HCT116 (cell line): ENCODE measurements around the gene ELL2. TPM values are rescaled to one million over a fixed set of nuclear protein-coding genes. Genes with fewer than 3 reads are reported as not detected.

Experiments used
- ATAC-seq: fragments of 200-7000 bp; cut with Tn5 transposase; 2 replicates; pipeline ENCODE4 v1.9.1; 2020; ENCODE audit warnings: mild to moderate bottlenecking, moderate library complexity
- BruUV-seq: library from RNA; stranded (reverse); fragments of 400-500 nt; replicated peaks from 2 replicates; lab custom pipeline; 2021; lab: Mats Ljungman, UMichigan
- CTCF ChIA-PET: fragments of 300-600 bp; sonication (Branson Sonifier 250); formaldehyde crosslinking; loops from one replicate; lab custom pipeline; 2021; ENCODE audit warnings: antibody characterized with exemption; lab: Charles Lee
- POLR2A ChIA-PET: fragments of 300-600, 350-600 bp; sonication (Branson Sonifier 250); formaldehyde crosslinking; loops from one replicate; lab custom pipeline; 2021; ENCODE audit warnings: antibody characterized with exemption; lab: Charles Lee
- RAD21 ChIA-PET, 2 experiments: fragments of 300-600 bp; sonication (Branson Sonifier 250); formaldehyde crosslinking; loops; one replicate each; lab custom pipeline; 2023; ENCODE audit warnings: low total read pairs in 2 of 2; ENCODE audit not compliant: uncharacterized antibody in 2 of 2, unreplicated experiment in 2 of 2, low non-redundant PET in 1 of 2; lab: Charles Lee
- DNase-seq: peaks from one replicate; pipeline ENCODE4 v3.0.0-alpha.2; 2010; ENCODE audit warnings: low read depth, low spot score
- H2AFZ ChIP-seq: fragments of 200-600 bp; shearing (Covaris generic), sonication (generic); 2 replicates; pipeline ENCODE4 v1.6.1; 2017; ENCODE audit warnings: low read depth, mixed run types, mixed read lengths, antibody characterized with exemption, low read length; ENCODE audit not compliant: poor library complexity, severe bottlenecking
- H3K27ac ChIP-seq: 2 replicates; pipeline ENCODE4 v1.5.1; 2012; ENCODE audit warnings: low read depth, low read length
- H3K27me3 ChIP-seq: fragments of 200-600 bp; sonication (generic); 2 replicates; pipeline ENCODE4 v1.6.1; 2016; ENCODE audit warnings: mixed run types, low read length, mixed read lengths; ENCODE audit not compliant: insufficient read depth
- H3K36me3 ChIP-seq, 2 experiments: fragments of 200-500 bp in 1 of 2; fragments of 200-600 bp in 1 of 2; sonication (Bioruptor generic) in 1 of 2; sonication (generic) in 1 of 2; 2 replicates each; pipeline versions ENCODE4 v1.5.1 to v1.6.1; 2014 to 2016; ENCODE audit warnings: low read length in 2 of 2, inconsistent platforms in 1 of 2, mixed read lengths in 1 of 2, mixed run types in 1 of 2; ENCODE audit not compliant: insufficient read depth in 2 of 2, control insufficient read depth in 1 of 2
- H3K4me1 ChIP-seq, 2 experiments: fragments of 200-600 bp in 1 of 2; sonication (generic) in 1 of 2; 2 replicates each; pipeline versions ENCODE4 v1.5.1 to v1.6.1; 2012 to 2017; ENCODE audit warnings: low read length in 2 of 2, inconsistent platforms in 1 of 2, mild to moderate bottlenecking in 1 of 2, mixed read lengths in 1 of 2, mixed run types in 1 of 2, moderate library complexity in 1 of 2; ENCODE audit not compliant: insufficient read depth in 2 of 2, control insufficient read depth in 1 of 2
- H3K4me2 ChIP-seq: fragments of 200-600 bp; sonication (generic); 2 replicates; pipeline ENCODE4 v1.6.1; 2017; ENCODE audit warnings: mixed run types, low read length, mixed read lengths
- H3K4me3 ChIP-seq, 2 experiments: fragments of 200-600 bp in 1 of 2; sonication (generic) in 1 of 2; replicated peaks in 1 of 2; 2 replicates each; pipeline ENCODE4 v1.5.1; 2011 to 2016; ENCODE audit warnings: low read length in 2 of 2, control low read depth in 1 of 2, low read depth in 1 of 2, mild to moderate bottlenecking in 1 of 2, mixed read lengths in 1 of 2, mixed run types in 1 of 2
- H3K79me2 ChIP-seq: fragments of 200-600 bp; sonication (generic); 2 replicates; pipeline ENCODE4 v1.6.1; 2017; ENCODE audit warnings: mild to moderate bottlenecking, mixed run types, low read length, moderate library complexity, mixed read lengths; ENCODE audit not compliant: insufficient read depth
- H3K9ac ChIP-seq: fragments of 200-600 bp; sonication (generic); 2 replicates; pipeline ENCODE4 v1.6.1; 2016; ENCODE audit warnings: low read length, mixed read lengths
- H3K9me2 ChIP-seq: fragments of 200-600 bp; sonication (generic), shearing (Covaris generic); 2 replicates; pipeline ENCODE4 v1.6.1; 2017; ENCODE audit warnings: mixed run types, mild to moderate bottlenecking, moderate library complexity; ENCODE audit not compliant: insufficient read depth
- H3K9me3 ChIP-seq, 2 experiments: fragments of 200-500 bp in 1 of 2; fragments of 200-600 bp in 1 of 2; sonication (Bioruptor generic) in 1 of 2; sonication (generic) in 1 of 2; 2 replicates each; pipeline ENCODE4 v1.6.1; 2014 to 2017; ENCODE audit warnings: low read length in 2 of 2, mixed read lengths in 2 of 2, inconsistent platforms in 1 of 2, low read depth in 1 of 2, mild to moderate bottlenecking in 1 of 2, mixed run types in 1 of 2, moderate library complexity in 1 of 2; ENCODE audit not compliant: control insufficient read depth in 1 of 2, insufficient read depth in 1 of 2
- H4K20me1 ChIP-seq: fragments of 200-600 bp; sonication (generic), shearing (Covaris generic); 2 replicates; pipeline ENCODE4 v1.6.1; 2017; ENCODE audit warnings: mixed run types, mild to moderate bottlenecking, moderate library complexity; ENCODE audit not compliant: insufficient read depth
- ATF3 ChIP-seq: IDR thresholded peaks from 2 replicates; pipeline ENCODE4 v1.6.1; 2012
- CTCF ChIP-seq, 3 experiments: fragments of 200-600 bp in 1 of 3; sonication (generic) in 1 of 3; IDR thresholded peaks in 2 of 3; conservative IDR thresholded peaks in 1 of 3; 2 replicates each; pipeline ENCODE4 v1.5.1; 2012 to 2017; ENCODE audit warnings: low read depth in 2 of 3, low read length in 2 of 3, antibody characterized with exemption in 1 of 3, borderline replicate concordance in 1 of 3, control low read depth in 1 of 3, mild to moderate bottlenecking in 1 of 3, mixed read lengths in 1 of 3, mixed run types in 1 of 3, moderate library complexity in 1 of 3; ENCODE audit not compliant: insufficient read depth in 1 of 3
- EZH2 ChIP-seq: fragments of 200-600 bp; sonication (generic); IDR thresholded peaks from 2 replicates; pipeline ENCODE4 v1.6.1; 2017; ENCODE audit warnings: antibody characterized with exemption, mixed run types
- EZH2phosphoT487 ChIP-seq: fragments of 200-600 bp; IDR thresholded peaks from 2 replicates; pipeline ENCODE4 v1.6.1; 2018; ENCODE audit warnings: antibody characterized with exemption, borderline replicate concordance
- FOSL1 ChIP-seq: IDR thresholded peaks from 2 replicates; pipeline ENCODE4 v1.6.1; 2012; ENCODE audit warnings: low read depth
- MAX ChIP-seq: IDR thresholded peaks from 2 replicates; pipeline ENCODE4 v1.6.1; 2012
- POLR2A ChIP-seq: IDR thresholded peaks from 2 replicates; pipeline ENCODE4 v1.7.0; 2011; ENCODE audit warnings: borderline replicate concordance; ENCODE audit not compliant: insufficient read depth, insufficient read length; ENCODE audit errors: extremely low read depth
- POLR2AphosphoS5 ChIP-seq: IDR thresholded peaks from 2 replicates; pipeline ENCODE4 v1.6.1; 2011; ENCODE audit warnings: mild to moderate bottlenecking, low read depth, low read length, moderate library complexity
- REST ChIP-seq: IDR thresholded peaks from 2 replicates; pipeline ENCODE4 v1.6.1; 2012; ENCODE audit warnings: low read depth
- SRF ChIP-seq: IDR thresholded peaks from 2 replicates; pipeline ENCODE4 v1.6.1; 2012; ENCODE audit warnings: low read depth
- TCF7L2 ChIP-seq: IDR thresholded peaks from 2 replicates; pipeline ENCODE4 v1.7.0; 2011; ENCODE audit warnings: borderline replicate concordance, inconsistent platforms; ENCODE audit not compliant: insufficient read depth, insufficient read length; ENCODE audit errors: extremely low read depth
- ZBTB33 ChIP-seq: IDR thresholded peaks from 2 replicates; pipeline ENCODE4 v1.6.1; 2011; ENCODE audit warnings: mild to moderate bottlenecking, low read length, moderate library complexity; ENCODE audit not compliant: insufficient replicate concordance; ENCODE audit errors: extremely low read depth
- ZFX ChIP-seq: fragments of 450-650 bp; IDR thresholded peaks from 2 replicates; pipeline ENCODE4 v1.6.1; 2017
- intact Hi-C: fragments of 100-400 bp; cut with micrococcal nuclease; formaldehyde crosslinking; loops from 2 replicates; pipeline ENCODE4 v1.10.0; 2022
- total RNA-seq: library from RNA; stranded (reverse); gene quantifications from one replicate; pipeline ENCODE4 v1.2.1, GENCODE V29; 2021; ENCODE audit not compliant: unreplicated experiment

The ELL2 gene
- total RNA-seq, 1 experiment from 2014 or later: 29.8 TPM

GRCh38 chr5:95843733-95844223, 117.9 kb downstream of the ELL2 start:
- RAD21 ChIA-PET: interaction anchor here in 1 of 2 experiments (1.6 kb wide), 1 partner anchor 197 kb away, joined by 3 read pairs; the partner anchor contains the start of gene RFESD
- H3K4me1 ChIP-seq: 0 out of 4 replicates have a peak, but pooled peaks cover 0 to 5% of the 10 kb centered on the region in 2 experiments
- H3K9me3 ChIP-seq: no peaks in the 10 kb centered on the region
- TF ChIP-seq EZH2 (no peak), POLR2AphosphoS5 (no peak), FOSL1 (no peak), SRF (no peak), EZH2phosphoT487 (no peak), ZFX (no peak), TCF7L2 (no peak), ZBTB33 (no peak), REST (no peak), CTCF (IDR thresholded peaks at IDR 0.05 in 2 of 3, conservative IDR thresholded peaks at IDR 0.05 in 1 of 3; ENCODE audit: borderline replicate concordance in 1 of 3, insufficient read depth in 1 of 3, low read depth in 2 of 3, low read length in 2 of 3) (no peak), ATF3 (no peak), POLR2A (no peak), MAX (no peak)
- no peaks in the 10 kb centered on the region for H3K79me2 ChIP-seq
- CTCF ChIA-PET: interaction anchor here (0.9 to 4.3 kb wide), 3 partner anchors 13 to 200 kb away, joined by 3 to 30 read pairs (median 3); no protein-coding TSS in a partner anchor
- no peak overlapping the region for H3K9ac ChIP-seq
- DNase-seq (no peak), ATAC-seq (no peak)
- H3K4me3 ChIP-seq: no peak overlapping the region
- no peaks in the 10 kb centered on the region for H3K27me3 ChIP-seq
- no peaks in the 10 kb centered on the region for H4K20me1 ChIP-seq
- H3K27ac ChIP-seq: no peak overlapping the region
- no peak overlapping the region for H2AFZ ChIP-seq
- no peaks in the 10 kb centered on the region for H3K9me2 ChIP-seq
- intact Hi-C loops: loop anchor here (10.0 kb wide), 1 partner anchor 559 kb away; the partner anchor contains the start of gene MCTP1
- H3K4me2 ChIP-seq: no peak overlapping the region
- POLR2A ChIA-PET: interaction anchor here (0.7 kb wide), 2 partner anchors 99 to 127 kb away, joined by 3 to 4 read pairs; no protein-coding TSS in a partner anchor
- BruUV-seq: no TSS peak
- H3K36me3 ChIP-seq: no peaks in the 10 kb centered on the region
